Measurements from ENCODE around the gene VKORC1. TPM values are rescaled to one million over a fixed set of nuclear protein-coding genes. Genes with fewer than 3 reads are reported as not detected.

VKORC1 gene
- total and polyA plus RNA-seq, 2 experiments from 2014 or later, result 89.6 to 100 TPM

GRCh38 chr16:31093132-31093703, 1.4 kb downstream of the VKORC1 start:
- TF ChIP-seq CTCF (conservative IDR thresholded peaks at IDR 0.05; ENCODE audit: low read depth in 2 of 2) (no peak), POLR2AphosphoS5 (IDR thresholded peaks at IDR 0.05; ENCODE audit: low read depth) (no peak), EZH2 (IDR thresholded peaks at IDR 0.05; ENCODE audit: low read depth, unreplicated experiment) (no peak), EZH2phosphoT487 (IDR thresholded peaks at IDR 0.05; ENCODE audit: unreplicated experiment) (no peak), NANOG (IDR thresholded peaks at IDR 0.05; ENCODE audit: borderline replicate concordance) (no peak), CREB1 (CRISPR knock-in tag; IDR thresholded peaks at IDR 0.05; ENCODE audit: low read depth) (no peak), JUNB (IDR thresholded peaks at IDR 0.05; ENCODE audit: unreplicated experiment) (no peak), REST (IDR thresholded peaks at IDR 0.05; ENCODE audit: unreplicated experiment) (no peak), STAT1 (IDR thresholded peaks at IDR 0.05; ENCODE audit: unreplicated experiment) (no peak), ETS1 (IDR thresholded peaks at IDR 0.05) (no peak), ZNF331 (CRISPR knock-in tag; IDR thresholded peaks at IDR 0.05; ENCODE audit: low read depth) (no peak), ZNF462 (CRISPR knock-in tag; IDR thresholded peaks at IDR 0.05) (no peak), ZNF114 (CRISPR knock-in tag; IDR thresholded peaks at IDR 0.05) (no peak)
- ATAC-seq, result peak; percentile 15
- H3K27me3 Mint-ChIP-seq (ENCODE audit: insufficient read depth, low read depth, poor library complexity), result peaks cover 16% of the 10 kb centered on the region
- peak overlapping the region; percentile 93 for H3K4me3 Mint-ChIP-seq
- H3K4me1 Mint-ChIP-seq, result peaks cover 8% of the 10 kb centered on the region
- Histone ChIP-seq H3K4me3 (peak overlapping the region; percentile 84), H3K4me2 (peak overlapping the region; percentile 91), H4K20me1 (replicated peaks; ENCODE audit: insufficient read depth) (no peaks in the 10 kb centered on the region), H3K4me1 (ENCODE audit: insufficient read depth) (peaks cover 7% of the 10 kb centered on the region; the same call in 1 of the 2 replicates), H2AFZ (no peak overlapping the region), H3K9me2 (ENCODE audit: insufficient read depth) (no peaks in the 10 kb centered on the region), H3K36me3 (ENCODE audit: insufficient read depth) (no peaks in the 10 kb centered on the region), H3F3A (replicated peaks; ENCODE audit: low read depth) (peaks cover 6% of the 10 kb centered on the region; the same call in 1 of the 2 replicates), H3K79me2 (replicated peaks; ENCODE audit: insufficient read depth) (peaks cover 16% of the 10 kb centered on the region), H3K27ac (ENCODE audit: low read depth) (no peak overlapping the region), H3K27me3 (ENCODE audit: insufficient read depth) (no peaks in the 10 kb centered on the region)
- peaks cover 28% of the 10 kb centered on the region for H3K36me3 Mint-ChIP-seq (ENCODE audit: low read depth)
- H3K27ac Mint-ChIP-seq, result no peak overlapping the region
- peak; percentile 51 for DNase-seq (ENCODE audit: low spot score)
- peaks cover 5% of the 10 kb centered on the region; the same call in 2 of the 3 replicates for H3K9me3 Mint-ChIP-seq

Measured in GM23338 (cell line).